HG02870 (cell line): ENCODE results near the gene TROAP.
A peak's percentile ranks its signal among the peaks of the same experiment; 100 is the strongest.
"Not testable (repeated sequence)": the region's sequence is repeated elsewhere in the genome, so short reads cannot be mapped to it uniquely, and the experiment has no call there.

Source experiments
- ATAC-seq: cut with Tn5 transposase; IDR thresholded peaks from one replicate; pipeline ENCODE4 v1.9.1; 2021; ENCODE audit warnings: mild to moderate bottlenecking, moderate library complexity; ENCODE audit not compliant: unreplicated experiment

Gene TROAP, protein sequence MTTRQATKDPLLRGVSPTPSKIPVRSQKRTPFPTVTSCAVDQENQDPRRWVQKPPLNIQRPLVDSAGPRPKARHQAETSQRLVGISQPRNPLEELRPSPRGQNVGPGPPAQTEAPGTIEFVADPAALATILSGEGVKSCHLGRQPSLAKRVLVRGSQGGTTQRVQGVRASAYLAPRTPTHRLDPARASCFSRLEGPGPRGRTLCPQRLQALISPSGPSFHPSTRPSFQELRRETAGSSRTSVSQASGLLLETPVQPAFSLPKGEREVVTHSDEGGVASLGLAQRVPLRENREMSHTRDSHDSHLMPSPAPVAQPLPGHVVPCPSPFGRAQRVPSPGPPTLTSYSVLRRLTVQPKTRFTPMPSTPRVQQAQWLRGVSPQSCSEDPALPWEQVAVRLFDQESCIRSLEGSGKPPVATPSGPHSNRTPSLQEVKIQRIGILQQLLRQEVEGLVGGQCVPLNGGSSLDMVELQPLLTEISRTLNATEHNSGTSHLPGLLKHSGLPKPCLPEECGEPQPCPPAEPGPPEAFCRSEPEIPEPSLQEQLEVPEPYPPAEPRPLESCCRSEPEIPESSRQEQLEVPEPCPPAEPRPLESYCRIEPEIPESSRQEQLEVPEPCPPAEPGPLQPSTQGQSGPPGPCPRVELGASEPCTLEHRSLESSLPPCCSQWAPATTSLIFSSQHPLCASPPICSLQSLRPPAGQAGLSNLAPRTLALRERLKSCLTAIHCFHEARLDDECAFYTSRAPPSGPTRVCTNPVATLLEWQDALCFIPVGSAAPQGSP

GRCh38 chr12:49322708-49323523 lies at the start of gene TROAP:
Gene TROAP (plus strand): TSS chr12:49323255. CDS start chr12:49323609, 354 bp downstream.
- peak; percentile 97 for ATAC-seq

- no peak for ATAC-seq
Observed at GRCh38 chr12:49273726-49274395, 49.2 kb upstream of the TROAP start.

GRCh38 chr12:49274396-49275069 lies 48.5 kb upstream of the TROAP start:
- no peak for ATAC-seq

- ATAC-seq = no peak
Observed at GRCh38 chr12:49276304-49277290, 46.5 kb upstream of the TROAP start.

- no peak for ATAC-seq
Observed at GRCh38 chr12:49277466-49277865, 45.6 kb upstream of the TROAP start.

DNA sequence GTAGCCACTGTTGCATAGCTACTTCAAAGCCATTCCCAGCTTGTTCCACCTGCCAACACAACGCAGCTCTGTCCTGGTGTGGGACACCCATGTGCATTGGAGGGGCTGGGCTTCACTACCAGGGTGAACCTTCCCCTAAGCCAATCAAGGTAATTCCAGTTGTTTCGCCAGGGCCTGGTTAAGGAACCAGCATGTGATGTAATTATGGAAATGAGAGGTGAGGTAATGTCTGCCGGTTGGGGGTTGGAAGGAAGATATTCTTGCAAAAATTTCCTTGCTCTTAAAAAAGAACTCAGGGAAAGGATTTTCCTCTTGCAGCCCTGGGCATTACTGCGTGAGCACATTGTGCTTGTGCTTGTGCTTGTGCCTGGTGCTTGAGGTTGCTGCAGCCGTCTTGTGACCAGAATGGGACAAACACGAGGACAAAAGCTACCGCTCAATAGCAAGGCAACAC lies 43.3 kb upstream of the TROAP start:
- no peak for ATAC-seq

DNA sequence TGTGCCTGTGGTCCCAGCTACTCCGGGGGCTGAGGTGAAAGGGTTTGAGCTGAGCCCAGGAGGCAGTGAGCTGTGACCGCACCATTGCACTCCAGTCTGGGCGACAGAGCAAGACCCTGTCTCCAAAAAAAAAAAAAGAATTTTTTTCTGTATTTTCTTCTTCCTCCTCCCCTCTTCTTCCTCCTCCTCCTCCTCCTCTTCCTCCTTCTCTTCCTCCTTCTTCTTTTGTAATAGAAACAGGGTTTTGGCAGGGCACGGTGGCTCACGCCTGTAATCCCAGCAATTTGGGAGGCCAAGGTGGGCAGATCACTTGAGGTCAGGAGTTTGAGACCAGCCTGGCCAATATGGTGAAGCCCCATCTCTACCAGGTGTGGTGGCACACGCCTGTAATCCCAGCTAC lies 42.5 kb upstream of the TROAP start:
- not testable (repeated sequence) for ATAC-seq

GRCh38 chr12:49282302-49282701 lies 40.8 kb upstream of the TROAP start:
- no peak for ATAC-seq

DNA sequence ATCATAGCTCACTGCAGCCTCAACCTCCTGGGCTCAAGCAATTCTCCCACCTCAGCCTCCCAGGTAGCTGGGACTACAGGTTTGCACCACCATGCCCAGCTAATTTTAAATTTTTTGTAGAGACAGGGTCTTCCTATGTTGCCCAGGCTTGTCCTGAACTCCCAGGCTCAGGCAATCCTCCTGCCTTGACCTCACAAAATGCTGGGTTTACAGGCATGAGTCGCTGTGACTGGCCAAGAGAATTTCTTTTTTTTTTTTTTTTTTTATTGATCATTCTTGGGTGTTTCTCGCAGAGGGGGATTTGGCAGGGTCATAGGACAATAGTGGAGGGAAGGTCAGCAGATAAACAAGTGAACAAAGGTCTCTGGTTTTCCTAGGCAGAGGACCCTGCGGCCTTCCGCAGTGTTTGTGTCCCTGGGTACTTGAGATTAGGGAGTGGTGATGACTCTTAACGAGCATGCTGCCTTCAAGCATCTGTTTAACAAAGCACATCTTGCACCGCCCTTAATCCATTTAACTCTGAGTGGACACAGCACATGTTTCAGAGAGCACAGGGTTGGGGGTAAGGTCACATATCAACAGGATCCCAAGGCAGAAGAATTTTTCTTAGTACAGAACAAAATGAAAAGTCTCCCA lies 40.2 kb upstream of the TROAP start:
- ATAC-seq = not testable (repeated sequence)

DNA sequence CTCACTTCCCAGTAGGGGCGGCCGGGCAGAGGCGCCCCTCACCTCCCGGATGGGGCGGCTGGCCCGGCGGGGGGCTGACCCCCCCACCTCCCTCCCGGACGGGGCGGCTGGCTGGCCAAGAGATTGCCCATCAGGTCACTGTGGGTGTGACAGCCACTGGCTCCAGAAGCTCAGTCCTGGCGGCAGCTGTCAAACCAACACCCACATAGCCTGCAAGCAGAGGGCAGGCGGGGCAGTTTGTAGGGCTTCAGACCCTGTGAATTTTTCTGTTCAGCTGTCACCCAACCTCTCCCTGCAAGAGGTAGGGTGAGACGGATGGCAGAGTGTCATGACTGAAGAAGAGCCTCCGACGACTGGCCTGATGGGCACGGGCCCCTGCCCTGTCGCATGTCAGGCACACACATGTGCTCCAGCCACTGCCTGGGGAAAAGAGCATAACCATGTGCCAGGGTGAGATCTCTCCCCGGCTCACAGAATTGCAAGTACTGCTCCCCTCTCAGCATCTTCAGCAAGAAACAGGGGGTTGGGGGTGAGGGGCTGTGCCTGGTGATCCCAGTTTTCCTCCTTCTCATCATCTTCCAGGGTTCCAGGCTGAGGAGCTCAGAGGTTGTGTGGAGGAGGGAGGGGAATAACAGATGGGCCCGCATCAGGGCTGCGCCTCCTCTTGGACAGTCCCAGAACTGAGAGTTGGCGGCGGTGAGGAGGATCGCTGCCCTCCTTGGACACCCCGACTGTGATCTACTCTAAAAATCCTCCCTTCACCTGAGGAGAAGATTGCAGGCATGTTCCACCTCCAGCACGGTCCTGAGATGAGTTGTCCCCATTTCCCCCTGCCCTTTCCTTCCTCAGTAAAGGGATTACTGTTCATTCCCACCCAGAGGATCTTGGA lies 39.3 kb upstream of the TROAP start:
- no peak for ATAC-seq

DNA sequence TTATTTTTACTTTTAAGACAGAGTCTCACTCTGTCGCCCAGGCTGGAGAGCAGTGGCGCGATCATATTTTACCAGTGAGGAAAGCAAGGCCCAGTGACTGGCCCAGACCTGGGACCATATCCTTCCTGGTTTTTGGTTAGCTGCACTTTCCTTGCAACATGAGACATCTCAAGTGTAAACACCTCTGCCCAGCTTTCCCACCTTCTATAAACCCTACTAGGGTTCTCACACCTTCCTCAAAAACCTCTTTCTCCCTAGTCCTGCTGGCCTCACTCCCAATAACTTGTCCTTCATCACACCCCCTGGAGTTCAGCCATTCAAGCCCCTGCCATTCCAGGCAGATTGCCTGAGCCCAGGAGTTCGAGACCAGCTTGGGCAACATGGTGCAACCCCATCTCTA lies 38.4 kb upstream of the TROAP start:
- no peak for ATAC-seq

- ATAC-seq = no peak
Observed at GRCh38 chr12:49287876-49288275, 35.2 kb upstream of the TROAP start.

- ATAC-seq = no peak
Observed at GRCh38 chr12:49288412-49288853, 34.6 kb upstream of the TROAP start.

DNA sequence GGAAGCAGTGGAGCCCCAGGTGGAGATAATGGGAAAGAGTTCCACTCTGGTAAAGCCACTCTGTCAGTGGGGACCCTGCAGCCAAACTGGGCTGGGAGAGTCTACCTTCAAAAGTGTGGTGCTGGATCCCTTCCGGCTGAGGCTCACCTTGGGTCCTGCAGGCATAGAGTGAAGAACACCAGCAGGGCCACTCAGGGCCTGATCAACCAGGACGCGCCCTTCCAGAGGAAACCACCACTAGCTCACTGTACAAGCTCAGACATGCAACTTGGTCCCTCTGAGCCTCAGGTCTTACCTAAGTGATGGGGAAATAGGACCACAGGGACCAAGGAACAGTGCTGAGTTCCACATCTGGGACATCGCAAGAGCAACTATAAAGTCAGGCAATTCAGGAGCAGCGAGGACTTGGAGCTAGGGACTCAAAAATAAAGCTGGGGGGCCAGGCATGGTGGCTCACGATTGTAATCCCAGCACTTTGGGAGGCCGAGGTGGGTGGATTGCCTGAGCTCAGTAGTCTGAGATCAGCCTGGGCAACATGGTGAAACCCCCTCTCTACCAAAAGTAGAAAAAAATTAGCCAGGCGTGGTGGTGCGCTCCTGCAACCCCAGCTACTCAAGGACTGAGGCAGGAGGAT lies 34.0 kb upstream of the TROAP start:
- no peak for ATAC-seq

GRCh38 chr12:49292729-49293055 lies 30.4 kb upstream of the TROAP start:
- ATAC-seq = no peak

- ATAC-seq = no peak
Observed at GRCh38 chr12:49293056-49293956, 29.7 kb upstream of the TROAP start.
